Neural cell (in vitro differentiated cells): Measurements from ENCODE around the gene POLN.

Experiments
- CTCF ChIP-seq: fragments of 450-650 bp; IDR thresholded peaks from 2 replicates; pipeline ENCODE4 v1.5.1; 2014; ENCODE audit warnings: antibody characterized with exemption, mild to moderate bottlenecking, moderate library complexity; ENCODE audit not compliant: poor library complexity, severe bottlenecking
- EZH2 ChIP-seq: fragments of 200-600, 300-800 bp; shearing (Covaris generic), sonication (generic); IDR thresholded peaks from 2 replicates; pipeline ENCODE4 v1.6.1; 2014; ENCODE audit warnings: antibody characterized with exemption, low read length, borderline replicate concordance, mild to moderate bottlenecking; ENCODE audit not compliant: insufficient read depth, poor library complexity, severe bottlenecking
- POLR2AphosphoS5 ChIP-seq: IDR thresholded peaks from 2 replicates; pipeline ENCODE4 v1.6.1; 2012
- RAD21 ChIP-seq: fragments of 450-650 bp; conservative IDR thresholded peaks from 2 replicates; pipeline ENCODE4 v1.6.1; 2014; ENCODE audit warnings: antibody characterized with exemption, mild to moderate bottlenecking, moderate library complexity
- TAF1 ChIP-seq: IDR thresholded peaks from 2 replicates; pipeline ENCODE4 v1.6.1; 2012; ENCODE audit warnings: low read depth
- TF ChIP-seq, protein P1 (sequence below): IDR thresholded peaks from 2 replicates; pipeline ENCODE4 v1.6.1; 2012; ENCODE audit warnings: borderline replicate concordance

GRCh38 chr4:2252530-2253091, 10.7 kb upstream of the POLN start:
- TF ChIP-seq TAF1, result no peak
- TF ChIP-seq, protein P1, sequence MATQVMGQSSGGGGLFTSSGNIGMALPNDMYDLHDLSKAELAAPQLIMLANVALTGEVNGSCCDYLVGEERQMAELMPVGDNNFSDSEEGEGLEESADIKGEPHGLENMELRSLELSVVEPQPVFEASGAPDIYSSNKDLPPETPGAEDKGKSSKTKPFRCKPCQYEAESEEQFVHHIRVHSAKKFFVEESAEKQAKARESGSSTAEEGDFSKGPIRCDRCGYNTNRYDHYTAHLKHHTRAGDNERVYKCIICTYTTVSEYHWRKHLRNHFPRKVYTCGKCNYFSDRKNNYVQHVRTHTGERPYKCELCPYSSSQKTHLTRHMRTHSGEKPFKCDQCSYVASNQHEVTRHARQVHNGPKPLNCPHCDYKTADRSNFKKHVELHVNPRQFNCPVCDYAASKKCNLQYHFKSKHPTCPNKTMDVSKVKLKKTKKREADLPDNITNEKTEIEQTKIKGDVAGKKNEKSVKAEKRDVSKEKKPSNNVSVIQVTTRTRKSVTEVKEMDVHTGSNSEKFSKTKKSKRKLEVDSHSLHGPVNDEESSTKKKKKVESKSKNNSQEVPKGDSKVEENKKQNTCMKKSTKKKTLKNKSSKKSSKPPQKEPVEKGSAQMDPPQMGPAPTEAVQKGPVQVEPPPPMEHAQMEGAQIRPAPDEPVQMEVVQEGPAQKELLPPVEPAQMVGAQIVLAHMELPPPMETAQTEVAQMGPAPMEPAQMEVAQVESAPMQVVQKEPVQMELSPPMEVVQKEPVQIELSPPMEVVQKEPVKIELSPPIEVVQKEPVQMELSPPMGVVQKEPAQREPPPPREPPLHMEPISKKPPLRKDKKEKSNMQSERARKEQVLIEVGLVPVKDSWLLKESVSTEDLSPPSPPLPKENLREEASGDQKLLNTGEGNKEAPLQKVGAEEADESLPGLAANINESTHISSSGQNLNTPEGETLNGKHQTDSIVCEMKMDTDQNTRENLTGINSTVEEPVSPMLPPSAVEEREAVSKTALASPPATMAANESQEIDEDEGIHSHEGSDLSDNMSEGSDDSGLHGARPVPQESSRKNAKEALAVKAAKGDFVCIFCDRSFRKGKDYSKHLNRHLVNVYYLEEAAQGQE, result no peak
- no peak for TF ChIP-seq RAD21
- no peak for TF ChIP-seq POLR2AphosphoS5
- no peak for TF ChIP-seq CTCF
- no peak for TF ChIP-seq EZH2
